Measurements from ENCODE around the gene SIX1. TPM values are rescaled to one million over a fixed set of nuclear protein-coding genes. Genes with fewer than 3 reads are reported as not detected.

Gene SIX1
- total RNA-seq, 2 donors from 2014 or later = not detected

GRCh38 chr14:60668431-60669112 lies 19.3 kb upstream of the SIX1 start:
- Histone ChIP-seq H3K27me3 (no peaks in the 10 kb centered on the region), H3K36me3 (no peaks in the 10 kb centered on the region), H3K4me1 (no peaks in the 10 kb centered on the region), H3K9me3 (no peaks in the 10 kb centered on the region), H3K4me3 (no peak overlapping the region), H3K27ac (no peak overlapping the region)
- TF ChIP-seq, protein P1, sequence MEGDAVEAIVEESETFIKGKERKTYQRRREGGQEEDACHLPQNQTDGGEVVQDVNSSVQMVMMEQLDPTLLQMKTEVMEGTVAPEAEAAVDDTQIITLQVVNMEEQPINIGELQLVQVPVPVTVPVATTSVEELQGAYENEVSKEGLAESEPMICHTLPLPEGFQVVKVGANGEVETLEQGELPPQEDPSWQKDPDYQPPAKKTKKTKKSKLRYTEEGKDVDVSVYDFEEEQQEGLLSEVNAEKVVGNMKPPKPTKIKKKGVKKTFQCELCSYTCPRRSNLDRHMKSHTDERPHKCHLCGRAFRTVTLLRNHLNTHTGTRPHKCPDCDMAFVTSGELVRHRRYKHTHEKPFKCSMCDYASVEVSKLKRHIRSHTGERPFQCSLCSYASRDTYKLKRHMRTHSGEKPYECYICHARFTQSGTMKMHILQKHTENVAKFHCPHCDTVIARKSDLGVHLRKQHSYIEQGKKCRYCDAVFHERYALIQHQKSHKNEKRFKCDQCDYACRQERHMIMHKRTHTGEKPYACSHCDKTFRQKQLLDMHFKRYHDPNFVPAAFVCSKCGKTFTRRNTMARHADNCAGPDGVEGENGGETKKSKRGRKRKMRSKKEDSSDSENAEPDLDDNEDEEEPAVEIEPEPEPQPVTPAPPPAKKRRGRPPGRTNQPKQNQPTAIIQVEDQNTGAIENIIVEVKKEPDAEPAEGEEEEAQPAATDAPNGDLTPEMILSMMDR (IDR thresholded peaks at IDR 0.05) = no peak
- no peak for DNase-seq (ENCODE audit: low spot score)

DNA sequence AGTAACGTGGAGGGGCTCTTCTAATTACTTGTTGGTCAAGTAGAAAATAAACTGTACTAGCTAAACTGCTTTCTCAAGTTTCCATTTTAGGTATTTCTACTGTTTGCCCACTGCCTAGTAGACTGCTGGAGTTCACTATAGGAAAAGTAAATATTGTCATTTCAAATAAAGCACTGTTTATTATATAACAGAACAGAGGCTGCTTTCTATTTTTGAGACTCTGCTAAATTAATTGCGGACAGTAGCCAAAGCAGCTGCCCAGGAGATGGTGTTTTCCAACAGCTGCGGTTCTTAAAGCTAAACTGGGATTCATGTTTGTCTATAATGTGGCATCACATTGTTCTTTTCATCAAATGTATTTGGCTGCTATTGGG lies 15.9 kb upstream of the SIX1 start:
- Histone ChIP-seq H3K36me3 (no peaks in the 10 kb centered on the region), H3K4me1 (no peaks in the 10 kb centered on the region), H3K9me3 (no peaks in the 10 kb centered on the region), H3K27ac (no peak overlapping the region), H3K4me3 (no peak overlapping the region), H3K27me3 (no peaks in the 10 kb centered on the region)
- TF ChIP-seq, protein P1 (IDR thresholded peaks at IDR 0.05) = no peak
- DNase-seq (ENCODE audit: low spot score) = no peak

DNA sequence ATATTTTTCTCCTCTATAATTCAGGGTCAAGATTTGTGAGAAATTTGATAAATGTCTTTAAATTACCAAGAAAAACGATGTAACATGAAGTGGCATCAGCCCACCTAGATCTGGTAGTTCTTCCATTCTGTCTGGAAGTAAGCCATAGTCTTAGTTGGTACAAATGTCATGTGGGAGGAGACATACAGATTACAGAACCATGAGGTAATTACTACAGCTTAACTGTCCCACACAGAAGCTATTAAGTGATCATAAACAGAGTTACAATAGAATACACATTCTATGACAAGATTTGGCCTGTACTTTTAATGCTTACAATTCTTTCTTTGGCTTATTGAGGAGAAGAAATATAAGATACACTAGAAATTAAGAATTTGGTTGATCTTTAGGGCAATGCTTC lies 13.7 kb upstream of the SIX1 start:
- Histone ChIP-seq H3K4me1 (no peaks in the 10 kb centered on the region), H3K4me3 (no peak overlapping the region), H3K27me3 (peaks cover 8 to 10% of the 10 kb centered on the region in 2 donors), H3K36me3 (no peaks in the 10 kb centered on the region), H3K27ac (no peak overlapping the region), H3K9me3 (no peaks in the 10 kb centered on the region)
- no peak for DNase-seq (ENCODE audit: low spot score)
- TF ChIP-seq, protein P1 (IDR thresholded peaks at IDR 0.05) = no peak

DNA sequence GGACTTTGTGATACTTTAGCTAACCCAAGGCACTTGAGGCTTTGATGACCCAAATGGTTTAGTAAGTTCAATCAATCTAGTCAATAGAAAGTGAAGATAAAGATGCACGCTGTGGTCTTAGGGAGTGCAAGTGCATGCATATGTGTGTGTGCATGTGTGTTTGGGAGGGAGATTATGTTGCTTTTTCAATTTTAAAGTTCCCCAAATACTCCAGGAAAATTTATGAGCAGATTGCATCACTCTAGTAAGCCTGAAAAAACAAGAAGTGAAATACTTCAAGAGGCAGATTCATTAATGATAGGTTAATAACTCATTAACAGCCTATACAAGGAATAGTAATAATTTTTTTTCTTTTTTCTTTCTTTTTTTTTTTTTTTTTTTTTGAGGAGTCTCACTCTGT lies 12.4 kb upstream of the SIX1 start:
- Histone ChIP-seq H3K9me3 (no peaks in the 10 kb centered on the region), H3K27me3 (peaks cover 8 to 16% of the 10 kb centered on the region in 2 donors), H3K36me3 (no peaks in the 10 kb centered on the region), H3K4me3 (no peak overlapping the region), H3K4me1 (peaks cover 0 to 12% of the 10 kb centered on the region in 2 donors), H3K27ac (no peak overlapping the region)
- TF ChIP-seq, protein P1 (IDR thresholded peaks at IDR 0.05) = no peak
- DNase-seq (ENCODE audit: low spot score) = no peak

- Histone ChIP-seq H3K4me1 (peaks cover 0 to 18% of the 10 kb centered on the region in 2 donors), H3K9me3 (no peaks in the 10 kb centered on the region), H3K4me3 (no peak overlapping the region), H3K27me3 (peaks cover 18 to 26% of the 10 kb centered on the region in 2 donors), H3K27ac (no peak overlapping the region), H3K36me3 (no peaks in the 10 kb centered on the region)
- TF ChIP-seq, protein P1 (IDR thresholded peaks at IDR 0.05) = no peak
- DNase-seq (ENCODE audit: low spot score) = no peak
These were observed 9.8 kb upstream of the SIX1 start for GRCh38 chr14:60658909-60659585.

Data from right atrium auricular region (tissue), 2 donors.